HG02610 (cell line): ENCODE measurements around the gene MTSS2.

Experiments used
- ATAC-seq: cut with Tn5 transposase; IDR thresholded peaks from one replicate; pipeline ENCODE4 v1.9.1; 2021; ENCODE audit warnings: mild to moderate bottlenecking, moderate library complexity; ENCODE audit not compliant: unreplicated experiment

MTSS2 gene

GRCh38 chr16:70687102-70687511 is 1.3 kb upstream of the MTSS2 start:
- ATAC-seq, result no peak

- ATAC-seq, result no peak
Observed at GRCh38 chr16:70686376-70687101, 686 bp upstream of the MTSS2 start.

- ATAC-seq, result no peak
Observed at GRCh38 chr16:70685061-70685937, 554 bp downstream of the MTSS2 start.

DNA sequence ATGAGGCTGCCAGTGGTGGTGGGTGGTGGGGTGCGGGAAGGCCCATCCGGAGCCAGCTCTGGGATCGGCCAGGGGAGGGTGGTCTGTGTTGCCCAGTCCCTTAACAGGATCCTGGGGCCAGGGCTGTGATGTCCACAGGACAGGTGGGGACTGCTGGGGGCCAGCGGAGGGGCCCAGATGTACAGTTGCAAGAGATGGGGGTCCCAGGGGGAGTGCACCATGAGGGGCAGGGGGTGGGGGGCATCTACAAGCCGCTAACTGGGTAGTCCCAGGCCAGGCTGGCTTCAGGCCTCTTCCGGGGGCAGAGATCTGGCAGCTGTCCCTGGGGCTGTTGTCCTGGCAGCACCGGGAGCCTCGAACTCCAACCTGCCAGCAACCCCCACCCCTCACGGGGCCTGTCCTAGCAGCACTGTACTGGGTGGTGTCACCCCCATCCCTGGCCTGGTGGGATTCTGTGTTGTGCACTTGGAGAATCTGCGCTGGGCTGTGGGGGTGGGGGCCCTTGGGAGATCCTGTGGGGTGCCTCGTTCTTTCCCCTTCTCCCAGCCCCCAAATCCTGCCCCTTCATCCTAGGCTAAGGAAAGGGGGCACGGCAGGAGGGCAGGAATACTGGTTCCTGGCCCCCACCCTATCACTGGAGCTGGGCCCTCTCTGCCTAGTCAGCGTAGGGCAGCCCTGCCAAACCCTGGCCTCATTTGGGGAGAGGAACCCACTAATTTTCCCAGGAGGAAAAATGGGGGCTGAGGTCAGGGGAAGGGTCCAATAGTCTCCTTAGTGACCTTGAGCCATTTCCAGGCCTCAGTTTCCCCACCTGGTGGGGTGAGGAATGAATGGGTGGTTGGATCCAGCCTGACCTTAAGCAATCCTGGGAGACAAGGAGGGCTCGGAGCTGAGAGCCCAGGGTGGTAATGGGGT is 1.4 kb downstream of the MTSS2 start:
- ATAC-seq, result no peak

DNA sequence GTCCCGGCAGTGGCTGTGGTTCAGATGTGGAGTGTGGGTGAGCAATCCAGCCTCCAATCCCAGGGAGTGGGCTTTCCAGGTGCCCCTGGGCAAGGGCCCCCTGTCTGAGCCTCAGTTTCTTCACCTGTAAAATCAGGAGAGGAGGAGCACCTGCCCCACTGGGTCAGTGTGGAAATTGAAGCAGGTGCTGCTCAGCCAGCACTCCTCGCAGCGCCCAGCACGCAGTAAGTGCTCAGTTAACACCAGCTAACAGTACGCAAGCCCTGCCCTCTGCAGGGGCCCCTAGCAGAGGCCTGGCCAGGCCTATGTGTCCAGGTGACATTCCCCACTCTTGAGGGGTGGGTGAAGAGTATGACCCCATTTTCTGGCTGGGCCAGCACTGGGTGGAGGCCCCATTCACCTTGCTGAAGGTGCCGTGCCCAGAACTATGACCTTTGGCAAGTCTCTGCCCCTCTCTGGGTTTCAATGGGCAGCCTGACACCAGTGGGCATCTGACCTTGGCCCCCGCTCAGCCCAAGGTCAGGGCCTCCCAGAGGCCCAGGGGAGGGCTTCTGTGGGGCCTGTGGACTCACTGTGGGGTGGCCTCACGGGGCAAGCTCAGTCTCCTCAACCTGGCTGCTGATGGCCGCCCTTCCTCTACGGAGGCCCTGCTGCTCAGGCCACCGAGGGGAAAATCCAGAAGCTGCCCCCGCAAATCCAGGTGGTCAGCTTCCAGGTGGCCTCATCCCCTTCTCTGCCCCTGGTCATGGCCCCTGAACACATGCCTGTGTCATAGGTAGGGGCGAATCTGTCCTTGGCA is 2.5 kb downstream of the MTSS2 start:
- ATAC-seq, result no peak

- no peak for ATAC-seq
Observed at GRCh38 chr16:70682239-70683145, 3.4 kb downstream of the MTSS2 start.

DNA sequence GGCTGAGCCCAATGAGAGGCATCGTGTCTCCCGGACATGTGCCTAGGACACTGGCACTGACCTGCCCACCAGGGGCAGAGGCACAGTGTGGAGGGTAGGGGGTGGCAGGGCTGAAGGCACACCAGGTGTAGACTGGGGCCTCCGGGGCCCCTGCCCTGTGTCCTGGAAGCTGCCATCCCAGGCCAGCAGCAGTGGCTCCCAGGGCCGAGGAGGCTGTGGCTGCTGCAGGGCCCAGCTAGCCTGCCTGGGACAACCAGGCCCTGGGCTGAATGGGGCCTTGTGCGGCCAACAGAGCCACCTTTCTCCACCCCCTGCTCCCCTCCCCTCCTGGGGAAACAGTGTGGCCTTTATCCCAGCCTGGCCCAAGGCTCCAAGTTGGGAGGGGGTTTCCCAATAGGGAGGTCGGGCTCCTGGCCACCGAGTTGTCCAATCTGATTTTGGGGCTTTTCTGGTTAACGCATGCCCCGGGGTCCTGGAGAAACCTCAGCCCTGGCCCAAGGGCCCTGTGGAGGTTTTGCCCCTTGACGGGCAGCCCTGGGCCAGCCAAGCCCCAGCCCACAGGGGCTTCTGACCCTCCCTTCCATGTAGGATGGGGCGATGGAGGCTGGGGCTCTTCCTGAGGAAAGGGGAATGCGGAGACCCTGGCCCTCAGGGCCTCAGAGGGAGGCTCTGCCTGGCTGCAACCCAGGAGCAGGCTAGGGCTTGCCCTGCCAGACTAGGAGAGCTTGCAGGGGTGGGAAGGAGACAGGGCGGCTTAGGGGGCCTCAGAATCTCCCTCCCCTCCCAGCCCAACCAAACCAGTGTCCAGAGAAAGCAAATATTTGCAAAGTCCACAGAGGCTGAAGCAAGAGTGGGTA is 4.2 kb downstream of the MTSS2 start:
- no peak for ATAC-seq

GRCh38 chr16:70680495-70681381 is 5.1 kb downstream of the MTSS2 start:
- ATAC-seq, result no peak

DNA sequence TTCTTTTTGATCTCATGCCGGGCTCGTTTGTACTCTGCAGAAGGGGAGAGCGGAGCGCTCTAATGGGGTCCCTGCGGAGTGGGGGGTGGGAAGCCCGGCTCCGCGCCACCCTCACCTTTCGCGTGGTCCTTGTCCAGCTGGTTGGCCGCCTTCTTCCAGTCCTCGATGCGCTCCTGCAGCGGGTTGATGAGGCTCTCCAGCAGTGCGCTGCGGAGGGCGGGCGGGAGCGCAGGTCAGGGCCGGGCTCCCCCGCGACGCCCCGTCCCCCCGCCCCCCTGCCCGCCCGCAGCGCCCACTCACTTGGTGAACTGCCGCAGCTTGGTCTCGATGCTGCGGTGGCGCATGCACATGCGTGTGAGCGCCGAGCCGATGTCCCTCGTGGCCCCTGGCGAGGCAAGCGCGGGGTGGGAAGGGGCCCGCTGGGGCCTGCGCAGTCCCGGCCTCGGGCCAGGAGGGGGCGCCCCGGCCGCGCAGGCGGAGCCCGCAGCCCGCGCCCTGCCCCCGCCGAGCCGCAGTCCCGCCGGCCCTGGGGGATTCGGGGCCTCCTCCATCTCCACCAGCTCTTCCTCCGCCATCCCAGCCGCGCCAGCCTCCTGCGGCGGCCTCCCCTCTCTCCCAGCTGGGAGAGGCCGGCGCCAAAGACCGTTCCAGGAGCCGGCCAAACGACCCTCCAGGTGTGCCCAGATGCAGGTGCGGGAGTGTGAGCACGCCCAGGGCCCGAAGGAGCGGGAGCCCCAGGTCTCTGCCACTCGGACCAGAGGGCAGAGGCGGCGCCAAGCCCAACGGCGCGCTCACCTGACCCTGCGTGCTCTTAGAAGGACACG is 6.0 kb downstream of the MTSS2 start:
- ATAC-seq, result no peak

DNA sequence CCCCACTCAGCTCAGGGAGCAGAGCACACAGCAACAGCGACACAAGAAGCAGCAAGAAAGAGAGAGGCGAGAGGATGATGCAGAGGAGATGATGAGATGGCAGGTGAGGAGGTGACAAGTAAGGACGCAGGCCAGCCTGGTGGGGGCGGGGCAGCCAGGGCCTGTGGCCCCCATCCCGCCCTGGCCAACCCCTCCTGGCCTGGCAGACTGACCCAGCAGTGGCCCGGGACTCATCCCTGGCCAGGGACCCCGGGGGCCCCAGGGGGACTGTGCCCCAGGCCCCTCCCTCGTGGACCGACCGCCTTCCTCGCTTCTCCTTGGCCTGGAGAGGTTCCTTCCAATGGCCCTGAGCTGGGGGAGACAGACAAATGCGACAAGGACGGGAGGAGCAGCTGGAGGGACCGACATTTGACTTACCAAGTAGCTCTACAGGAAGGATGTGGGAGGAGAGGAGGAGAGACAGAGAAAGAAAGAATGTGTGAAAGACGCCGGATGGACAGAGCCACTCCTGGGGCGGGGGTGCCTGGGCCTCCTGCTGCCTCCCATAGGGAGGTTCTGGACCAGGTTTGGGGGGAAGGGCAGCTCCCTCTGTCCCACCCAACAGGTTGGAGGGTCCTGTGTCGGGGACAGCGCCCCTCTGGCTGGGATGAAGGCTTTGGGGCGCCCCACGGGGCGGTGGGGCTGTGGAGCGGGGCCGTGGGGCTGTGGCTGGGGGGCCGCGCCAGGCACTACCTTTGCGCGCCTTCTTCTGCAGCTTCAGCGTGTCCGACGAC is 6.8 kb downstream of the MTSS2 start:
- no peak for ATAC-seq

- ATAC-seq, result no peak
Observed at GRCh38 chr16:70678121-70678897, 7.5 kb downstream of the MTSS2 start.

DNA sequence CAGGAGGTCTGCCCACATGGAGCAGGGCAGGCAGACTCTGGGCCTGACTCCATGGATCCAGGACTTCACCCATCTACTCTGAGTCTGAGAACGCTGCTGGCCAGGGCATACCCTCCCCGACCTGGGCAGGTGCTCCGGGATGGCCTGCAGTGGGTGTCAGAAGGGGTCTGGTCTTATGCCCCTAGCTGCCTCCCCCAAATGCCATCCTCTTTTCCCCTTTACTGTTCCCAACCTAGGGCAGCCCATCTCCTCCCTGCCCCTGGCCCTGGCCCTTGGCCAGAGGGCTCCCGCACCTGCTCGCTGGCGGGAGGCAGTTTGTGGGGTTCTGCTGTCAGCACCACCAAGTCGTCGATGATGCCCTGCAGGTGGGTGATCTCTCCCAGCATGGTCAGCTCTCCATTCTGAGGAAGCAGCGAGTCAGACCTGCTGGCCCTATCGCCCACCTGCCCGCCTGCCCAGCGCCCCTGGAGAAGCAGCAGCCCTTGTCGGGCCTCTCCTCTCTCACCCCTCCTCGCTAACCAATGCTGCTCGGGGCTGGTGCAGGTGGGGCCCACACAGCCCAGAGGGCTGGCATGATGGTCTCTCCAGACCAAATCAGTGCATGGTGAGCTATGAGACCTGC is 8.2 kb downstream of the MTSS2 start:
- ATAC-seq, result no peak

GRCh38 chr16:70676675-70677498 is 9.0 kb downstream of the MTSS2 start:
- ATAC-seq, result no peak
